Peyer's patch (tissue), 4 donors: ENCODE results near the gene CNTN2.

Experiments used
- POLR2A ChIP-seq, 2 donors: fragments of 450-650 bp; IDR thresholded peaks; one replicate each; pipeline ENCODE4 v1.5.1; 2017; ENCODE audit warnings: antibody characterized with exemption in 2 of 2, mild to moderate bottlenecking in 2 of 2, moderate library complexity in 2 of 2
- TF ChIP-seq, protein P1 (sequence below), 6 experiments: fragments of 450-650 bp in 4 of 6; fragments of 200-600 bp in 2 of 6; sonication (generic) in 1 of 6; IDR thresholded peaks; one replicate each; pipeline ENCODE4 v1.5.1; 2017 to 2019; ENCODE audit warnings: antibody characterized with exemption in 6 of 6, mild to moderate bottlenecking in 3 of 6, moderate library complexity in 1 of 6

DNA sequence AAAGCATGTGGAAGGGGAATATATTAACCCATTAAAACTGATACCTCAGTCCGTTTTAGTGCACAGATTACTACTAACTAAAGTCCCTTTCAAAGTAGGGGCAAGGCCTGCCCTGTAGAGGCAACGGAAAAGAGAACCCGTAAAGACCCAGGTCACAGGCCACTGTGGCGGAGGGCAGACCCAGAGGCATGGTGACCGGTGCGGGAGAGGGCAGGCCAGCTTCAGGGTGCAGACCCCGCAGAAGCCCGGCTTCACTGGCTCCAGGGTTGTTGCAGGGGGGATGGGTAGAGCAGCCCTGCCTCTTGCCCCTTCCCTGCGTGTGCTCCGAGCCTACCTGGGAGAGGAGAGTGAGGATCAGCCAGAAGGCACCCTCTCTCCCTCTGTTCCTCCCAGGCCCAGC, 17.7 kb downstream of the CNTN2 start:
- TF ChIP-seq, protein P1, sequence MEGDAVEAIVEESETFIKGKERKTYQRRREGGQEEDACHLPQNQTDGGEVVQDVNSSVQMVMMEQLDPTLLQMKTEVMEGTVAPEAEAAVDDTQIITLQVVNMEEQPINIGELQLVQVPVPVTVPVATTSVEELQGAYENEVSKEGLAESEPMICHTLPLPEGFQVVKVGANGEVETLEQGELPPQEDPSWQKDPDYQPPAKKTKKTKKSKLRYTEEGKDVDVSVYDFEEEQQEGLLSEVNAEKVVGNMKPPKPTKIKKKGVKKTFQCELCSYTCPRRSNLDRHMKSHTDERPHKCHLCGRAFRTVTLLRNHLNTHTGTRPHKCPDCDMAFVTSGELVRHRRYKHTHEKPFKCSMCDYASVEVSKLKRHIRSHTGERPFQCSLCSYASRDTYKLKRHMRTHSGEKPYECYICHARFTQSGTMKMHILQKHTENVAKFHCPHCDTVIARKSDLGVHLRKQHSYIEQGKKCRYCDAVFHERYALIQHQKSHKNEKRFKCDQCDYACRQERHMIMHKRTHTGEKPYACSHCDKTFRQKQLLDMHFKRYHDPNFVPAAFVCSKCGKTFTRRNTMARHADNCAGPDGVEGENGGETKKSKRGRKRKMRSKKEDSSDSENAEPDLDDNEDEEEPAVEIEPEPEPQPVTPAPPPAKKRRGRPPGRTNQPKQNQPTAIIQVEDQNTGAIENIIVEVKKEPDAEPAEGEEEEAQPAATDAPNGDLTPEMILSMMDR (IDR thresholded peaks at IDR 0.05), result no peak
- TF ChIP-seq POLR2A (IDR thresholded peaks at IDR 0.05), result no peak
